Suprapubic skin (tissue), 4 donors: Measurements from ENCODE around the gene SPANXD.

Source experiments
- CTCF ChIP-seq, 2 donors: fragments of 200-600 bp in 1 of 2; fragments of 450-650 bp in 1 of 2; sonication (generic) in 1 of 2; IDR thresholded peaks; one replicate each; pipeline ENCODE4 v1.5.1; 2016 to 2019; ENCODE audit warnings: antibody characterized with exemption in 2 of 2, mild to moderate bottlenecking in 1 of 2, moderate library complexity in 1 of 2
- POLR2A ChIP-seq, 2 donors: fragments of 450-650 bp; IDR thresholded peaks; one replicate each; pipeline ENCODE4 v1.6.1; 2017; ENCODE audit warnings: antibody characterized with exemption in 2 of 2, mild to moderate bottlenecking in 2 of 2, moderate library complexity in 2 of 2
- POLR2AphosphoS5 ChIP-seq, 3 donors: sonication (generic); formaldehyde crosslinking; IDR thresholded peaks; one replicate each; pipeline ENCODE4 v1.6.1; 2017; ENCODE audit warnings: antibody characterized with exemption in 3 of 3

- no peak for TF ChIP-seq POLR2A (IDR thresholded peaks at IDR 0.05)
- no peak for TF ChIP-seq CTCF (IDR thresholded peaks at IDR 0.05)
- TF ChIP-seq POLR2AphosphoS5 (IDR thresholded peaks at IDR 0.05), result no peak
Observed at GRCh38 chrX:141736656-141737055, 38.1 kb upstream of the SPANXD start.
